AG20443 (cell line): Measurements from ENCODE around the gene RAI1.
"Not testable (repeated sequence)": the region's sequence is repeated elsewhere in the genome, so short reads cannot be mapped to it uniquely, and the experiment has no call there.

Source experiments
- DNase-seq: peaks from one replicate; pipeline ENCODE4 v3.0.0; 2012; ENCODE audit warnings: low spot score, mixed read lengths

RAI1 gene

DNA sequence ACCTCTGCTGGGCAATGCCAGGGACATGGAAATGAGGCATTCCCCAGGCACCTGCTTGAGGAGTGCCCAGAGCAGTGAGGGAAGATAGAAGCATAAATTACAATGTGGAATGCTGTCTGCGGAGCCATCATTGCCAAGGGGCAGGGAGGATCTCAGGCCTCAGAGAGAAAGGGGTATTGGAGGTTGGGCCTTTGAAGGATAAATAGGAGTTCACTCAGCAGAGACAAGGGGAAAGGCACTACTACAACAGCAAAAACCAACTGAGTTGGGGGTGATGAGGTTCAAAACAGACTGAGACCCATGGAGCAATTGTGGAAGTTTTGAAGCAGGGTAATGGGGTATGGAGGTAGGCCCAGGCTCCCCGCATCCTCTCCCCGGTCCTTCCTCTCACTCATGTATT, 122.7 kb downstream of the RAI1 start:
- DNase-seq: no peak

- no peak for DNase-seq
These were observed 124.3 kb downstream of the RAI1 start for GRCh38 chr17:17805575-17805974.

GRCh38 chr17:17806035-17806434, 124.8 kb downstream of the RAI1 start:
- DNase-seq: no peak

GRCh38 chr17:17806611-17807274, 125.5 kb downstream of the RAI1 start:
- no peak for DNase-seq

- DNase-seq: no peak
These were observed 126.2 kb downstream of the RAI1 start for GRCh38 chr17:17807440-17807839.

- not testable (repeated sequence) for DNase-seq
These were observed 126.9 kb downstream of the RAI1 start for GRCh38 chr17:17808200-17808599.

GRCh38 chr17:17808706-17809432, 127.6 kb downstream of the RAI1 start:
- DNase-seq: no peak

GRCh38 chr17:17809531-17810083, 128.3 kb downstream of the RAI1 start:
- no peak for DNase-seq

DNA sequence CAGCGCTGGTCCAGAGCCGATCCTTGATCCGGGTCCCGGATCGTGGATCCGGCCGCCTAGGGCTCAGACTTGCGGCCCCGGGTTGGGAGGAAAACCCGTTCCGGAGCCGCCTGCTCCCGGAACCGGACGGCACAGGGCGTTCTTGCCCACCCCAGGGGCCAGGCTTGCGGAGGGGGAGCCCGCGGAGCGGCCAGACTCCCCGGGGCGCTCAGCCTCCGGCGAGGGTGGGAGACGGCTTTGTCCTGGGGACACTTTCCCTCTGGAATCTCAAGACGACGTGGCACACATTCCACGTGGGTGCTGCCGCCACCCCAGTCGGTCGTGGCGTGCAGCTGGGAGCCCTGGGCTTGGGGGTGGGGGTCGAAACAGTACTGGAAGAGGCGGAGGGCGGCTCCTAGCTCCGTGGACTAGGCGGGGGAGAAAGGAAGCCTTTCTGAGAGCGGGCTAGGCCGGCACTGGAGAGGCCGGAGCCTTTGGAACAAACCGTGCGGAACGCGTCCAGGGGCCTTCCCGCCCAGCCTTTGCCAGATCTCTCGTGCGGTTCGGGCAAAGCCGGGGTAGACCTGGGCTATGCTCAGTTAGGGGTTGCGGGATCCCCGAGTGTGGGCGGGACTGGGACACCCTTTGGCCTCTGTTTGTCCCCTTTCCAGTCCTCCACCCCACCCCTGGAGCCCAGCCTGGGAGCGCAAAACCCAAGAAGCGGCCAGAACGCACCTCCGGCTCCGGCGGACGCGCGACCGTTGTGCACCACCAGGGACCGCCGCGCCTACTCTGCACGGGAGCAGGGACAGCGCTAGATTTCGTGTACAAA, 129.0 kb downstream of the RAI1 start:
- peak; percentile 62 for DNase-seq

- DNase-seq: no peak
These were observed 129.6 kb downstream of the RAI1 start for GRCh38 chr17:17810895-17811248.

- DNase-seq: no peak
These were observed 130.3 kb downstream of the RAI1 start for GRCh38 chr17:17811381-17812210.

DNA sequence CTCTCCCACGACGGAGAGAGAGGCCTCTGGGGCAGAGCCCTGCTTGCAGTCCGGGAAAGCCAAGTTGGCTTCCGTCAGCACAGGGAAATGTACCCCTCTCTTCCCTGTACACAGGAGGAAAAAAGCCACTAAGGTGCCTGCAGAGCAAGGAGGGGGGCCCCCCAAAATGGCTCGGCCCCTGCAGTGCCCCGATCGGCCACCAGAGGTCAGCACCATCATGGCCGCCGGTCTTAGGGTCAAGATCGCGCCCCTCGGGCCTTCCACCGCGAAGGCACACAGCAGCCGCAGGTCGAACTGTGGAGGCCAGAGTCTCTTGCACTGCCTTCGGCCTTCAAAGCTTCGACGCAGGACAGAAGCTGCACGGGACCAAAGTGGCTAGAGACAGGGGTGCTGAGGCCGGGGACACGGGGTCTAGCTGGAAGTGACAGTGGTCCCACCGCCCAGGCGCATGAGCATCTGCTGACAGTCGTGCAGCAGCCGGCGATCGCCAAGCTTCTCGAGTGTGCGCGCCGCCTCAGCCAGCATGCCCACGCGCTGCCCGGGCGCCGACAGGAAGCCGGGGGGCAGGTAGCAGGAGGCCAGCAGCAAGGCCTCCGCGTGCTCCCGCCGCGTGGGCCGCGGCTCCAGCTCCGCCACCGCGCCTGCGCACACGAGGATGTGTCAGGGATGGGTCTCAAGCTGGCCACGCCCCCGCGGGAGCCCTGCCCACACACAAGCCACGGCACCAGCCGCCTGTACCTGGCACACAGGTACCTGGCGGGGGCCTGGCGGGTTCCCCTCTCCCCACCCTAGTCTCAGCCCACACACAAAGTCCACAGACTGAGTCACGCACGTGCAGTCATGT, 131.2 kb downstream of the RAI1 start:
- peak; percentile 91 for DNase-seq

- DNase-seq: no peak
These were observed 131.9 kb downstream of the RAI1 start for GRCh38 chr17:17813055-17813724.

GRCh38 chr17:17813725-17814095, 132.5 kb downstream of the RAI1 start:
- no peak for DNase-seq

DNA sequence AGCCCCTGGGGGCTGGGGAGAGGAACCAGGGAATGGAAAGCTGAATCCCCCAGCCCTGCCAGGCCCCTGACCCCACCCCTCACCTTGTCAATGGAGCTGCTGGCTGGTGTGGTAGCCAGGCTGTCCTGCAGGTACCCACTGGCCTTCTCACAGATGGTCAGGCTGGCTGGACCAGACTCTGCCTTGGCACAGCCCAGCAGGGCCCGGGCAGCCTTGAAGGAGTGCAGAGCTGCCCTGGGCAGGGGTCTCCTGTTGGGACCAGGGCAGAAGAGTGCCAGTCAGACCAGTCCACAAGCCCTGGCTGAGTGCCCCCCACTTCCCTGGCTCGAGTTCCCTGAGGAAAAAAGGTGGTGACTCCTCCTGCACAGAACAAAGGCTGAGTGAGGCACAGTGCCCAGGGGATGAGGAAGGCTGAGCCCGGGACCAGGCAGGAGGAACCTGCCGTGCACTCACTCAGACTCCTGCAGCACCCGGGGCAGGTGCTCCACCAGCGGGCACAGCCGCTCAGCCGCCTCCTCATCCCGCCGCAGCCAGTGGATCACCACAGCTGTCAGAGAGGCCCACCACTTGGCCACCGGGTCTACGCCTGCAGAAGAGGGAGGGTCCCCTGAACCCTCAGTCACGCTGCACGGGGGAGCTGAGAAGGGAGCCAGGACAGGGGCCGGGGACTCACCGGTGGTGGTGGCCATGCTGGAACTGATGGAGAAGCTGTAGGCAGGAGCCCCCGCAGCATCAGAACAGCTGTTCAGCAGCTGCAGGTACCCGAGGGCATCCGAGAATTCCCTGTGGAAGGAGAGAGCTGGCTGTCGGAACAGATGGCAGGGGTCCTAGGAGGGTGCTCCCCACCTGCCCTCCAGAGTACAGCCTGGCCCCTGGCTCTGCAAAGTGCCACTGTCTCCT, 133.2 kb downstream of the RAI1 start:
- no peak for DNase-seq

DNA sequence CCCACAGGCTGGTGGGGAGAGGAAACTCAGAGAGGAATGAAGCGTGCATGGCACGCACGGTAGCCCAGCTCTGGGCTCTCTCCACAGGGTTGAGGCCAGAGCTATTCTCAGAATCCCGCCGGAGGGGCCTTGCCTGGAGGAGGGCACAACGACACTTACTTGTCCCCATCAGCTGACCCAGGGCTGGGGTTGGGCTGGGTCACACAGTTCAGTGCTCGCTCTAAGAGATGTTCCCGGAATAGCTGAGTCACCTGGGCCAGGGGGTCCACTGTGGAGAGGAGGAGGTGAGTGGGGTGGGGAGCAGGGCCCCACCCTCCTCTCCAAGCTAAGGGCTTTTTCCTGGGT, 133.8 kb downstream of the RAI1 start:
- no peak for DNase-seq

DNA sequence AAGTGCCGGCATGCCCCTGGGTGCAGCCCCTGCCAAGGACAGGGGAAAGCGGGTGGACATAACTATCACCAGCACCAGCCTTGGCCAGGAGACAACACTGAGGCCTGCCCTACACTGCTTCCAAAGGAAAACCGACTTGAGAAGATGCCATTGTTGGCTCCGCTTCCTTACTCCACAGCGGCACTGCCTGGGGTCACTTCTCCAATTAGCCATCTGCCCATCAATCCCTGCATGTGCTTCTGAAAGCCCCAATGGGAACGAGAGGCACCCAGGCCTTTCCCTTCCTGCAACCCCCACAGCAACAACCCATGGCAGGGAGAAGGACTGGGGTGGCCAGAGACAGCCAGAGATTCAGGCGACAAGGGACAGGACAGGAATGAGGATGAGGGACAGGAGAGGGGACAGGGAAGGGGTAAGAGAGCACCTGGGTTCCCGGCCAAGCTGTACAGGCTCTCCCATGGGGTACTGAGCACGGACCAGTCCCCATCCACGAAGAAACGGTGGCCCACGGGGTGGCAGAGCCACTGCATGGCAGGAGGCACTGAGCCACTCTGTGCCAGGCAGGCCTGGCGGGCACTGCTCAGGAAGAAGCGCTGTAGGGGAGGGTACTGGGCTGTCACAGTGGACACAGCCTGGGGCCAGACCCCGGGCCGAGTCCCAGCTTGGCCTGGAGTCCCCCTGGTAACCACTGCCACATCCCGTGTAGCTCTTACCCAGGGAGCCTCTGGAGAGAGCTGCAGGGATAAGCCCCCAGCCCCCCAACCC, 134.4 kb downstream of the RAI1 start:
- no peak for DNase-seq

DNA sequence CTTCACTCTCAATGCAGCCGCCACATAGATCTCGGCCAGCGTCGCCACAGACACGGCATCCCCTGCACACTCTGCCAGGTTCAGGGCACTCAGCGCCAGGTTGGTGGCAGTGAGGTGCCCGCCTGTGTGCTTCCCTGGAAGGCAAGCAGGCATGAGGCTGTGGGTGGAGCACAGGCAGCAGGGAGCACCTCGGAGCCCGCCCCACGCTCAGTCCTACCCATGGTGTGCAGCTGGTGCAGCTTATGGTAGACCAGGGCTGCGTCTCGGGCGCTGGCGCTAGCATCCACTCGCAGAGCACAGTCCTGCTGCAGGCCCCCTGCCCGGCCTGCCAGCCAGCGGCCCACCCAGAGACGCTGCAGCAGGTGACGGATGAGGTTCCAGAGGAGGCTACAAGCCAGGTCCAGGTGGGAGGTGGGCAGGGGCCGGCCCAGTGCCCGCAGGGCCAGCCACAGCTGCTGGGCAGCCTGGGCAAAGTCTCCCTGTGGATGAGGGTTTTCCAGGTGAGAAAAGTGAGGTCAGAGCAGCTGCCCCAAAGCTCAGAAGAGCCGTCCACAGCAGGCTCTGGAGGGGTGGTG, 135.1 kb downstream of the RAI1 start:
- DNase-seq: no peak
